MM.1S (cell line): Measurements from ENCODE around the gene SPECC1.

Experiments used
- EZH2 ChIP-seq: fragments of 300-600 bp; sonication (generic); optimal IDR thresholded peaks from 2 replicates; pipeline ENCODE3; 2017; ENCODE audit warnings: low read depth, mild to moderate bottlenecking, antibody characterized with exemption, low read length, mixed read lengths
- EZH2phosphoT487 ChIP-seq: fragments of 300-600 bp; sonication (generic); IDR thresholded peaks from 2 replicates; pipeline ENCODE4 v1.6.1; 2018; ENCODE audit warnings: antibody characterized with exemption, low read length
- TF ChIP-seq, protein P1 (sequence below): fragments of 300-600 bp; sonication (generic); IDR thresholded peaks from 2 replicates; pipeline ENCODE4 v1.5.1; 2016; ENCODE audit warnings: antibody characterized with exemption, low read length, mixed read lengths

DNA sequence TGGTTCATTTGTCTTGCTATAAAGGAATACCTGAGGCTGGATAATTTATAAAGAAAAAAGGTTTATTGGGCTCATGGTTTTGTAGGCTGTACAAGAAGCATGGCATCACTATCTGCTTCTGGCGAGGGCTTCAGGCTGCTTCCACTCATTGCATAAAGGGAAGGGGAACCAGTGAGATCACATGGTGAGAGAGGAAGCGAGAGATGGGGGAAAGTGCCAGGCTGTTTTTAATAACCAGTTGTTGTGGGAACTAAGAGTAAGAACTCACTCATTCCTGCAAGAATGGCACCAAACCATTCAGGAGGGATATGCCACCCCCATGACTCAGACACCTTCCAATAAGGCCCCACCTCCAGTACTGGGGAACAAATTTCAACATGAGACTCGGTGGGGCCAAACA, 24.3 kb downstream of the SPECC1 start:
- TF ChIP-seq, protein P1, sequence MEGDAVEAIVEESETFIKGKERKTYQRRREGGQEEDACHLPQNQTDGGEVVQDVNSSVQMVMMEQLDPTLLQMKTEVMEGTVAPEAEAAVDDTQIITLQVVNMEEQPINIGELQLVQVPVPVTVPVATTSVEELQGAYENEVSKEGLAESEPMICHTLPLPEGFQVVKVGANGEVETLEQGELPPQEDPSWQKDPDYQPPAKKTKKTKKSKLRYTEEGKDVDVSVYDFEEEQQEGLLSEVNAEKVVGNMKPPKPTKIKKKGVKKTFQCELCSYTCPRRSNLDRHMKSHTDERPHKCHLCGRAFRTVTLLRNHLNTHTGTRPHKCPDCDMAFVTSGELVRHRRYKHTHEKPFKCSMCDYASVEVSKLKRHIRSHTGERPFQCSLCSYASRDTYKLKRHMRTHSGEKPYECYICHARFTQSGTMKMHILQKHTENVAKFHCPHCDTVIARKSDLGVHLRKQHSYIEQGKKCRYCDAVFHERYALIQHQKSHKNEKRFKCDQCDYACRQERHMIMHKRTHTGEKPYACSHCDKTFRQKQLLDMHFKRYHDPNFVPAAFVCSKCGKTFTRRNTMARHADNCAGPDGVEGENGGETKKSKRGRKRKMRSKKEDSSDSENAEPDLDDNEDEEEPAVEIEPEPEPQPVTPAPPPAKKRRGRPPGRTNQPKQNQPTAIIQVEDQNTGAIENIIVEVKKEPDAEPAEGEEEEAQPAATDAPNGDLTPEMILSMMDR = no peak
- TF ChIP-seq EZH2phosphoT487 (no peak), EZH2 (no peak)
